Stomach (tissue), 4 donors: ENCODE results near the gene U2SURP.

Experiments used
- CTCF ChIP-seq, 7 experiments: fragments of 450-650 bp in 4 of 7; fragments of 200-600 bp in 3 of 7; sonication (generic) in 3 of 7; IDR thresholded peaks; one replicate each; pipeline ENCODE4 v1.5.1; 2016 to 2019; ENCODE audit warnings: antibody characterized with exemption in 7 of 7, control low read depth in 2 of 7, mild to moderate bottlenecking in 1 of 7
- EP300 ChIP-seq: sonication (generic); formaldehyde crosslinking; IDR thresholded peaks from one replicate; pipeline ENCODE4 v1.6.1; 2017; ENCODE audit warnings: antibody characterized with exemption
- POLR2A ChIP-seq, 4 donors: fragments of 450-650 bp; IDR thresholded peaks; one replicate each; pipeline ENCODE4 v1.6.1; 2016; ENCODE audit warnings: antibody characterized with exemption in 4 of 4, control low read depth in 2 of 4, mild to moderate bottlenecking in 1 of 4, moderate library complexity in 1 of 4
- POLR2AphosphoS5 ChIP-seq, 3 donors: sonication (generic); formaldehyde crosslinking; IDR thresholded peaks; one replicate each; pipeline ENCODE4 v1.6.1; 2016; ENCODE audit warnings: antibody characterized with exemption in 3 of 3

GRCh38 chr3:142971431-142971830 lies 29.9 kb upstream of the U2SURP start:
- no peak for TF ChIP-seq POLR2A (IDR thresholded peaks at IDR 0.05)
- TF ChIP-seq CTCF (IDR thresholded peaks at IDR 0.05) = no peak
- TF ChIP-seq POLR2AphosphoS5 (IDR thresholded peaks at IDR 0.05) = no peak
- TF ChIP-seq EP300 = no peak
